PFSK-1 (cell line): ENCODE results near the gene UCMA.

ENCODE experiments used
- POLR2AphosphoS5 ChIP-seq: IDR thresholded peaks from 2 replicates; pipeline ENCODE4 v1.6.1; 2012; ENCODE audit warnings: low read depth, mild to moderate bottlenecking, control low read depth, low read length, moderate library complexity
- SIN3A ChIP-seq: IDR thresholded peaks from 2 replicates; pipeline ENCODE4 v1.6.1; 2012; ENCODE audit warnings: mild to moderate bottlenecking, low read length, moderate library complexity, borderline replicate concordance; ENCODE audit not compliant: insufficient read depth
- TAF1 ChIP-seq: IDR thresholded peaks from 2 replicates; pipeline ENCODE4 v1.6.1; 2012; ENCODE audit warnings: low read length, control low read depth, borderline replicate concordance; ENCODE audit not compliant: insufficient read depth
- TF ChIP-seq, protein P1 (sequence below), 2 experiments: IDR thresholded peaks; 2 replicates each; pipeline versions ENCODE4 v1.6.1 to v1.8.0; 2011 to 2012; ENCODE audit warnings: low read depth in 2 of 2, low read length in 2 of 2, control low read depth in 1 of 2, inconsistent platforms in 1 of 2, mild to moderate bottlenecking in 1 of 2, moderate library complexity in 1 of 2; ENCODE audit not compliant: insufficient read depth in 1 of 2

GRCh38 chr10:13263591-13263990, 29.4 kb upstream of the UCMA start:
- no peak for TF ChIP-seq POLR2AphosphoS5
- TF ChIP-seq, protein P1, sequence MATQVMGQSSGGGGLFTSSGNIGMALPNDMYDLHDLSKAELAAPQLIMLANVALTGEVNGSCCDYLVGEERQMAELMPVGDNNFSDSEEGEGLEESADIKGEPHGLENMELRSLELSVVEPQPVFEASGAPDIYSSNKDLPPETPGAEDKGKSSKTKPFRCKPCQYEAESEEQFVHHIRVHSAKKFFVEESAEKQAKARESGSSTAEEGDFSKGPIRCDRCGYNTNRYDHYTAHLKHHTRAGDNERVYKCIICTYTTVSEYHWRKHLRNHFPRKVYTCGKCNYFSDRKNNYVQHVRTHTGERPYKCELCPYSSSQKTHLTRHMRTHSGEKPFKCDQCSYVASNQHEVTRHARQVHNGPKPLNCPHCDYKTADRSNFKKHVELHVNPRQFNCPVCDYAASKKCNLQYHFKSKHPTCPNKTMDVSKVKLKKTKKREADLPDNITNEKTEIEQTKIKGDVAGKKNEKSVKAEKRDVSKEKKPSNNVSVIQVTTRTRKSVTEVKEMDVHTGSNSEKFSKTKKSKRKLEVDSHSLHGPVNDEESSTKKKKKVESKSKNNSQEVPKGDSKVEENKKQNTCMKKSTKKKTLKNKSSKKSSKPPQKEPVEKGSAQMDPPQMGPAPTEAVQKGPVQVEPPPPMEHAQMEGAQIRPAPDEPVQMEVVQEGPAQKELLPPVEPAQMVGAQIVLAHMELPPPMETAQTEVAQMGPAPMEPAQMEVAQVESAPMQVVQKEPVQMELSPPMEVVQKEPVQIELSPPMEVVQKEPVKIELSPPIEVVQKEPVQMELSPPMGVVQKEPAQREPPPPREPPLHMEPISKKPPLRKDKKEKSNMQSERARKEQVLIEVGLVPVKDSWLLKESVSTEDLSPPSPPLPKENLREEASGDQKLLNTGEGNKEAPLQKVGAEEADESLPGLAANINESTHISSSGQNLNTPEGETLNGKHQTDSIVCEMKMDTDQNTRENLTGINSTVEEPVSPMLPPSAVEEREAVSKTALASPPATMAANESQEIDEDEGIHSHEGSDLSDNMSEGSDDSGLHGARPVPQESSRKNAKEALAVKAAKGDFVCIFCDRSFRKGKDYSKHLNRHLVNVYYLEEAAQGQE (IDR thresholded peaks at IDR 0.05; ENCODE audit: insufficient read depth in 1 of 2, low read depth in 2 of 2, low read length in 2 of 2) = no peak
- TF ChIP-seq SIN3A = no peak
- no peak for TF ChIP-seq TAF1
